WERI-Rb-1 (cell line): ENCODE data around the gene DMBT1.

Experiments used
- DNase-seq: peaks from one replicate; pipeline ENCODE4 v3.0.0-alpha.2; 2020
- H3K27ac ChIP-seq: fragments of 250-450 bp; sonication (Bioruptor Pico); 2 replicates; pipeline ENCODE4 v1.5.1; 2020; ENCODE audit warnings: mild to moderate bottlenecking, moderate library complexity
- H3K27me3 ChIP-seq: fragments of 250-450 bp; sonication (Bioruptor Pico); 2 replicates; pipeline ENCODE4 v1.5.1; 2021; ENCODE audit warnings: mild to moderate bottlenecking, low read depth, moderate library complexity; ENCODE audit not compliant: insufficient read depth, severe bottlenecking
- H3K36me3 ChIP-seq: fragments of 250-450 bp; sonication (Bioruptor Pico); 2 replicates; pipeline ENCODE4 v1.5.1; 2020; ENCODE audit warnings: mild to moderate bottlenecking, moderate library complexity
- H3K4me3 ChIP-seq: 2 replicates; pipeline ENCODE4 v1.5.1; 2011; ENCODE audit warnings: low read depth, mild to moderate bottlenecking, control low read depth, low read length
- H3K9me3 ChIP-seq: fragments of 250-450 bp; sonication (Bioruptor Pico); 2 replicates; pipeline ENCODE4 v1.5.1; 2021; ENCODE audit warnings: mild to moderate bottlenecking, moderate library complexity; ENCODE audit not compliant: severe bottlenecking
- TF ChIP-seq, protein P1 (sequence below): IDR thresholded peaks from 2 replicates; pipeline ENCODE4 v1.5.1; 2011; ENCODE audit warnings: low read depth, mild to moderate bottlenecking, control low read depth, inconsistent platforms, low read length

DMBT1 gene

GRCh38 chr10:122671355-122671754 lies 110.8 kb downstream of the DMBT1 start:
- no peak overlapping the region for H3K27ac ChIP-seq
- peaks cover 86% of the 10 kb centered on the region for H3K27me3 ChIP-seq
- no peaks in the 10 kb centered on the region for H3K36me3 ChIP-seq
- H3K4me3 ChIP-seq, result no peak overlapping the region
- TF ChIP-seq, protein P1, sequence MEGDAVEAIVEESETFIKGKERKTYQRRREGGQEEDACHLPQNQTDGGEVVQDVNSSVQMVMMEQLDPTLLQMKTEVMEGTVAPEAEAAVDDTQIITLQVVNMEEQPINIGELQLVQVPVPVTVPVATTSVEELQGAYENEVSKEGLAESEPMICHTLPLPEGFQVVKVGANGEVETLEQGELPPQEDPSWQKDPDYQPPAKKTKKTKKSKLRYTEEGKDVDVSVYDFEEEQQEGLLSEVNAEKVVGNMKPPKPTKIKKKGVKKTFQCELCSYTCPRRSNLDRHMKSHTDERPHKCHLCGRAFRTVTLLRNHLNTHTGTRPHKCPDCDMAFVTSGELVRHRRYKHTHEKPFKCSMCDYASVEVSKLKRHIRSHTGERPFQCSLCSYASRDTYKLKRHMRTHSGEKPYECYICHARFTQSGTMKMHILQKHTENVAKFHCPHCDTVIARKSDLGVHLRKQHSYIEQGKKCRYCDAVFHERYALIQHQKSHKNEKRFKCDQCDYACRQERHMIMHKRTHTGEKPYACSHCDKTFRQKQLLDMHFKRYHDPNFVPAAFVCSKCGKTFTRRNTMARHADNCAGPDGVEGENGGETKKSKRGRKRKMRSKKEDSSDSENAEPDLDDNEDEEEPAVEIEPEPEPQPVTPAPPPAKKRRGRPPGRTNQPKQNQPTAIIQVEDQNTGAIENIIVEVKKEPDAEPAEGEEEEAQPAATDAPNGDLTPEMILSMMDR, result no peak
- H3K9me3 ChIP-seq, result no peaks in the 10 kb centered on the region
- no peak for DNase-seq

DNA sequence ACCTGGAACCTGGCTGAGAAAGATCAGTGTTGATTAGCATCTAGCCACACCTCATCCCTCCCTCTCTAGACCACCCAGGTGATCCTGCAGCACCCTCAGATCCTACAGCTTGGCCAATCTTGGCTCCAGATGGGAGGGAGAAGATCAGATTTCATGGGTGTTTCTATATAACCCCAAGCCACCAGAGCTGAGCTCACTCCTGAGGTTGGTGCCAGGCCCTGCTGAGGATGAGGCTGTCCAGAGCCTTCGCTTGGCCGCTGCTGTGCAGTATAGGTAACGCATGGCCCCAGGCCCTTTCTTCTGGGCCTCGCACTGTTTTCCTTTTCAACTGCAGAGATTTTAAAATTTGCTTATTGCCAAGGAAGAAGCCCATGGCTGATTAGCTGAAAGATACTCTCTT lies 112.1 kb downstream of the DMBT1 start:
- Histone ChIP-seq H3K4me3 (no peak overlapping the region), H3K27ac (no peak overlapping the region), H3K27me3 (peaks cover 86% of the 10 kb centered on the region), H3K9me3 (no peaks in the 10 kb centered on the region), H3K36me3 (no peaks in the 10 kb centered on the region)
- TF ChIP-seq, protein P1, result no peak
- no peak for DNase-seq

DNA sequence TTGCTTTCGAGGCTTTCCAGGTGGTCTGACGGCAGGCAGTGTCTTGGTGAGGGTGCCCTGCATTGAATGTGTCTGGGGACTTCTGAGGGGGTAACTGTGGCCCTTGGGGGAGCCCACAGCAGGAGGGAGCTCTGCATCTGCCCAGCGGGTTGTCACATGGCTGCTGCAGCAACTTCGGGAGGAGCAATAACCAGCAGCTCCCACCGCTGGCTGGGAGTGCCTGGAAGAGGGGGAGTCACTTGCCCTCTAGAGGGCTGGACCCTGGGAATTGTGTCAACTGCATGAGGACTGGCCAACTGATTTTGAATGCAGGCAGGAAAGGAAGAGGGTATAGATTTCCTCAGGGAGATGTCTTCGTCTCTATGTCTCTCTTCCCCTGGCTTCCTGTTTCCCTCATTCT lies 112.7 kb downstream of the DMBT1 start:
- H3K27me3 ChIP-seq, result peaks cover 81% of the 10 kb centered on the region
- TF ChIP-seq, protein P1, result no peak
- no peaks in the 10 kb centered on the region for H3K9me3 ChIP-seq
- H3K27ac ChIP-seq, result no peak overlapping the region
- no peak overlapping the region for H3K4me3 ChIP-seq
- DNase-seq, result no peak
- no peaks in the 10 kb centered on the region for H3K36me3 ChIP-seq

DNA sequence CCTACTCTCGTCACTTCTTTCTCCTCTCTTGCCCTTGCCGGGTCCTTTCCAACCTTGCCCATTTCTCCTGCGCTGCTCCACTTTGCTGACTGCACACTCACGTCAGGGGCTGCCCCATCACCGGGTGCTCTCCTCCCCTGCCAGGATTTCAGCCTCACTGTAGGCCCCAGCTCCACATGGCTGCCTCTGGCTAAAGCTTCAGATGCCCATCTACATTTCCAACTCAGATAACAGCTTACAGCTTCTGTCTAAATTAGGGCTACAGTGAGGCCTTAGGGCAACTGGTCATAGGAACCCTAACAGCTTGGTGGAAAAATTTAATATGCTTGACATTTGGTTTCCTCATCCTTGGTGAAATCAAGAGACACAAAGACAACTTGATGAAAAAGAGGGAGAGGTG lies 113.2 kb downstream of the DMBT1 start:
- H3K27ac ChIP-seq, result no peak overlapping the region
- no peak for DNase-seq
- TF ChIP-seq, protein P1, result no peak

DNA sequence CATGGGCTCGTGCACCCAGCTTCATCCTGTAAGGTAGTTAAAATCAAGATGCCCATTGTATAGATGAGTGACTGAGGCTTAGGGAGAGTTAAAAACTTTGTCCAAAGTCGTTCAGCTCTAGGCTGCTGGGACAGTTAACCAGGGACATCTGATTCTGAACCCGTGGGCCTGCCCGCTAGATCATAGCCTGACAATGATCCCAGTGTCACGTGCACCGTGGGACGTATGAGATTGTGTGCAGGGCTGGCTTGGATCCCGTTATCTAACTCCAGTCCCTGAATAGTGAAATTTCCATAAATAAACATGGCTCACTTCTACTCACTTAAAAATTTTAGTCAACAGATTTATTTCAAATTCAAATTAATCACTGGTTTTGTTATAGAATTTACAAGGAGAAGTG lies 114.2 kb downstream of the DMBT1 start:
- DNase-seq, result no peak
- Histone ChIP-seq H3K27me3 (peaks cover 80% of the 10 kb centered on the region), H3K4me3 (no peak overlapping the region), H3K27ac (no peak overlapping the region), H3K36me3 (no peaks in the 10 kb centered on the region), H3K9me3 (no peaks in the 10 kb centered on the region)
- TF ChIP-seq, protein P1, result no peak

More for the DNA sequence above, 113.2 kb downstream of the DMBT1 start:
- Histone ChIP-seq H3K27me3 (peaks cover 81% of the 10 kb centered on the region), H3K4me3 (no peak overlapping the region), H3K36me3 (no peaks in the 10 kb centered on the region), H3K9me3 (no peaks in the 10 kb centered on the region)

GRCh38 chr10:122675278-122675677 lies 114.7 kb downstream of the DMBT1 start:
- Histone ChIP-seq H3K4me3 (no peak overlapping the region), H3K27ac (no peak overlapping the region), H3K9me3 (no peaks in the 10 kb centered on the region), H3K36me3 (no peaks in the 10 kb centered on the region), H3K27me3 (peaks cover 82% of the 10 kb centered on the region)
- TF ChIP-seq, protein P1, result no peak
- DNase-seq, result no peak
